LoVo (cell line): Measurements from ENCODE around the gene DYRK1A.

ENCODE experiments used
- DNase-seq: peaks from one replicate; pipeline ENCODE4 v3.0.0-alpha.2; 2016; ENCODE audit warnings: low spot score

Gene DYRK1A

DNA sequence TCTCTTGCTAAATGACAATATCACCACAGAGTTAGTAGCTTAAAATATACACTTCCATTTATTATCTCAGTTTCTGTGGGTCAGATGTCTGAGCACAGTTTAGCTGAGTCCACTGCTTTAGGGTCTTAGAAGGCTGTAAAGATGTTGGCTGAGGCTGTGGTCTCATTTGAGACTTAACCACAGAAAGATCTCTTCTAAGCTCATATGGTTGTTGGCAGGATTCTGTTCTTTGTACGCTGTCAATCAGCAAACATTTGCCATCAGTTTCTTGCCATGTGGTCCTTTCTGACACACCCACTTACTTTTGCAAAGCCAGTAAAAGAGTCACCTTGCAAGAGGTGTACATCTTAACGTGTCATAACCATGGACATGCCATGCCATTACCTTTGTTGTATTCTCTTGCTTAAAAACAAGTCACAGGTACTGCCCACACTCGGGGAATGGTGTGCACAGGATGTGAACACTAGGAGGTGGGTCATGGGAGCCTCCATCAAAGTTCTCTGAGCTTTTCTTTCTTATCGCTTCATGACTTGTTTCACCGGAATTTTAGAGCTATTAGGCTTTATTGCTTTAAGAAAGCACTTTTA is 18.7 kb downstream of the DYRK1A start:
- no peak for DNase-seq

DNA sequence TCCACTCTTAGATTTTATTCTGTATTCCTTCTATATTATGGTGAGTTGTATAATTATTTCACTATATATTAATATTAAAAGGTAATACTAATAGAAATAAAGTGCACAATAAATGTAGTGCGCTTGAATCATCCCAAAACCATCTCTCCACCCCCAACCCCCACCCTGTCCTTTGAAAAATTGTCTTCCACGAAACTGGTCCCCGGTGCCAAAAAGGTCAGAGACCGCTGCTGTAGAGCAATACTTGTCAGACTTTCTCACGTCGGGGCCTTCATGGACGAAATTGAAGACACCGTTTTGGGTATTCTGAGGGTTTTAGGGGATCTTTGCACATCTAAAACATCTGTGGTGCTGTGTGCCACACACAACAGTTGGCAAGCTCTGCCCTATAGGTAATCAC is 19.6 kb downstream of the DYRK1A start:
- DNase-seq = no peak

DNA sequence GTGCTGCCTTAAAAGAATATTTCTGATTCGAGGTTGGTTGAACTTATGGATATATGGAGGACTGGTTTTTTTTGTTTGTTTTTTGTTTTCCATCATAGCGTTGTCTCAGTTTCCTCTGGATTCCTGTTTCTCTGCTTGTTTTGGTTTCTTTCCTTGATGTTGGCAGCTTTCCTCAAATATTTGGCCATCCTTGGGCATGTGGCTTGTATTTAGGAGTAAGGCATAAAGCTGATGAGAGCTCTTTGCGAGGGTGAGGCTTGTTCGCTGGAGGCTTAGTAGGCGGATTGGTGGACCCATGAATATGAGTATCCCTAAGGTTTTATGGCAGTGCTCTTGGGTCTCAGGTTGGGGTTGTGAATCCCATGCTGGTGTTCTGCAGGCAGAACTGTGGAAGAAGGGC is 22.9 kb downstream of the DYRK1A start:
- DNase-seq = no peak

DNA sequence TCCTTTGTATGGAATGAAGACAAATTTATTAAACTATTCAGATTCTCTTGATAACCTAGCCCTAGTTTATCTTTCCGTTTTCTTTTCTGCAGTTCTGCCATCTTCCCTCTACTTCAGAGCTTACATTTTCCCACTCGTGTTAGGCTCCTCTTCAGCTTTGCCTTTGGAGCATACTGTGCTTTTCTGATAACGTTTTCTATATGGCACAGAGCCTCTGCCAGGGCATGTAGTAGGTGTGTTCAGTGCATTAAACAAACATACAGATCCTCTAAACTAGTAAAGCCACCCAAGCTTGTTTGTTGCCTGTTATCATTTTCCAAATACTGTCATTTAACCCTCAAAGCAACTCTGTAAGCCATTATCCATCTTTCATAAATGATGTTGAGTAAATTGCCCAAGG is 25.1 kb downstream of the DYRK1A start:
- DNase-seq = no peak

DNA sequence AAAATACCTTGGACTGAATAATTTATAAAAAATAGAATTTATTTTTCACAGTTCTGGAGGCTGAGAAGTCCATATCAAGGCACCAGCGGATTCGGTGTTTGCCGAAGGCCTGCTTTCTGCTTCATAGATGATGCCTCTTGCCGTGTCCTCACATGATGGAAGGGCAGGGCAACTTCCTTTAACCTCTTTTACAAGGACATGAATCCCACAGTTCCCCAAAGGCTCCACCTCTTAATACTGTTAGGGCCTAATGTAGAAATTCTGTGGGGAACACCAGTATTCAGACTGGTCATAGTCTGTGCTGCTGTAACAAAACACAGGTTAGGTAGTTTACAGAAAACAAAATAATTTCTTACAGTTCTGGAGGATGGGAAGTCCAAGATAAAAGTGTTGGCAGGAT is 25.9 kb downstream of the DYRK1A start:
- no peak for DNase-seq

DNA sequence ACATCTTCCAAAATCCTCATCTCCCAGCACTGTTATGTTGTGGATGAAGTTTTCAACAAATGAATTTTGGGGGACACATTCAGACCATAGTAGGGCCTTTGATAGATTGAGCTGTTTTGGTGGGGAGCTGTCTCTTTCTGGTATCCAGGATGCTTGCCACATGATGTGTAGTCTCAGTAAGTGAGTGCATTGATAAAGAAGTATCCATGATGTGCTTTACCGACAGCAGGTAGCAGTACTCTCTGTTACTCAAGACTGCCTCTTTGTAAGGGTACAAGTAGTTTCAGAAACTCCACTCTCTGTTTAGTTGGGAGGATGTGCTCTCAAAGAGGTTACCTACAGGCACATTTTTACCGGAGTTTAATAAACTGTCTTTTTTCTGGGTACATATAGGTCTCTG is 26.5 kb downstream of the DYRK1A start:
- DNase-seq = no peak

DNA sequence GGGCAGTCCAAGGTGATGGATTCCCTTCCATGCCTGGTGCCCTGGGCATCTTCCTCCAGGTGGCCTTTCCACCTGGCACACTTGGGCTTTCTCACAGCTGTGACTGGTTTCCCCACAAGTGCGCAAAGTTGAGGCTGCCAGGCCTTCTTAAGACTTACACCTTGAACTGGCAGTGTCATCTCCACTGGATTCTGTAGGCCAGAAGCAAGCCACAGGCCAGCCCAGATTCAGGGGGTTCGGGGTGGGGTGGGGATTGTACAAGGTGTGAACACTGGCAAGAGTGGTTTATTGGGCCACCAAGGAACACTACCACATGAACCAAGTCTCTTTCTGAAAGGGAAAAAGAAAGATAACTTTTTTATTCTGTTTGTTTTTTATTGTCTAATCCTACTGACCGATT is 27.2 kb downstream of the DYRK1A start:
- no peak for DNase-seq

DNA sequence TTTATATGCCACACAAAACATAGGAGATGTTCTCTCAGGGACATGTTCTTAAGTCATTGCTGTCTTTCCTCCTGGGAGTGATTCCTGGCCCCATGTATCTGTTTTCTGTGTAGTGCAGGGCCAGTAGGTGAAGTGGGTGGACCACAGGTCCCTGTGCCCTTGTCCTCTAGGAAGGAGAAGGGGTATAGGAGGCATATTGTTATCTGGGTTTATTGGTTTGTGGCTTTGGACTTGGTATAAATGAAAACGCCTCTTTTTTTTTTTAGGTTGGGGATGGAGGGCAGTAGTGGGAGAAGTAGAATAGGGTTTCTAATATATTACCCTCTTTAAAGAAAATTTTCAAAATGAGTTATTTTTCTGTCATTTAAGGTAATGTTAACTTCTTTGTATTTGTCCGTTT is 29.4 kb downstream of the DYRK1A start:
- no peak for DNase-seq

DNA sequence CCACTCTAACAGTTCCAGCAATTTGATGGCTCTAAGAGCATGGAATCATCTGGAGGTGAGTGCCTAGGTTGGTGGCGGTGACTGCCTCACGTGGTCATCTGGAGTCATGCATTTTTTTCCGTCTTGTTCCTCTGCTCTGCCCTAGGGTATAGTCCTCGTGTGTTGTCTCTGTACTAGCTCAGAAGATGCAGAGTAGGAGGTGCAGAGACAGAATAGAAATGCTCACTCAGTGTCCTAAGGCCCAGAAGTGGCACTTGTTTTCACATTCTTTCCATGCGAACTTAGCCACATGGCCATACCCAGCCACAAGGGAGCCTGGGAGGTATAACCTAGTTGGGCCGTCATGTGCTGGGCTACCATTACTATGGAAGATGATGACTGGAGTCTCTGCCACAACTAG is 30.3 kb downstream of the DYRK1A start:
- DNase-seq = no peak

DNA sequence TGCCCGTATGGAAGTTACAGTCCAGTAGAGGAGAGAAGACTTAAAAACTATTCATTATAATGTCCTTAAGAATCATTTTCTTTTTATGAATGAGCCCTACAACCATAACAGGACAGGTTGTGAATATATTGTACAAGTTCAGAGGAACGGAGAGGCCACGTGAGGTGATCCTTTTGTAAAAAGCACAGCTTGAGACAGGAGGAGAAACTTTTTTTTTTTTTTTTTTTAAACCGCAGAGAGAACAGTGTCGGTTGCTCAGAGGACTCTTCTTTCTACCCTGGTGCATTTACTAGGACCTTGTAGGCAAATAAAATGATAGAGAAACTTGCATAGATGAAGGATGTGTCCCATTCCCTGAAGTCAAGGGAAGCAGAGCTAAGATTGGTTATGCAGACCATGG is 32.1 kb downstream of the DYRK1A start:
- DNase-seq = no peak

DNA sequence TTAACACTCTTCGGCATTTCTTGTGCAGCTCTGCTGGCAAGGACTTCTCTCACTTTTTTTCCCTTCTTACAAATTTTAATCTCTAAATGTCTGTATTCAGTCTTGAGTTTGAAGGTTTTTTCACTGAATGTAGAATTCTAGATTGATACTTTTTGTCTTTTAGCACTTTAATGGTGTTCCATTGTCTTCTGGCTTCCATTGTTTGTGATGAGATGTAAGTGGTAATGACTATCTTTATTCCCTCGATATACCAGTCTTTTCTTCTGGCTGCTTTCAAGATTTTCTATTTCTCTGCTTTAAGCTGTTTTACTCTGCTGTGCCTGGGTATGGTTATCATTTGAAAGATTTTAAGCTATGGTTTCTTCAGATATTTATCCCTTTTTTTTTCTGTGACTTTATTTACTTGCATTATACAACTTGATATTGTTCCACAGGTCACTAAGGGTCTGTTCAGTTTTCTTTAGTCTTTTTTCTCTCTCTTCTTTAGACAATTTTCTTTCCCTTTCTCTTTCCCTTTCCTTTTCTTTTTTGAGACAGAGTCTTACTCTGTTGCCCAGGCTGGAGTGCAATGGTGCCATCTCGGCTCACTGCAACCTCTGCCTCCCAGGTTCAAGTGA is 35.8 kb downstream of the DYRK1A start:
- DNase-seq = no peak

DNA sequence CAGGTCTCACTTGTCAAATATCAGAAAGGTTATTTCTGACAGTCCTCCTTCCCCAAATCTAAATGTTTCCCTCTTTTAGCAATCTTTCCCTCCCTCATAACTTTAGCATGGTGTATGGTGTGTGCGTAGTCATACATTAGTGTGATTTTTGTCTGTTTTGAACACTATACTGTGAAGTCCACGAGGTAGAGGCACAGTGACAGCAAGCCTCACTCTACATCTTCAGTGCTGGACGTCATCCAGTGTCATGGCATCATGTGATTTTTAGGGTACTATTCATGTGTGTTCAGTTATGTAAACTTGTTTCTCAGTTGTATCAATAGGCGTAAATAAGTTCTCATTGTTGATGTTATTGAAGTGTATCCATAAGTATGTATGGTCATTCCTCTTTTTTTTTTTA is 39.1 kb downstream of the DYRK1A start:
- DNase-seq = no peak

DNA sequence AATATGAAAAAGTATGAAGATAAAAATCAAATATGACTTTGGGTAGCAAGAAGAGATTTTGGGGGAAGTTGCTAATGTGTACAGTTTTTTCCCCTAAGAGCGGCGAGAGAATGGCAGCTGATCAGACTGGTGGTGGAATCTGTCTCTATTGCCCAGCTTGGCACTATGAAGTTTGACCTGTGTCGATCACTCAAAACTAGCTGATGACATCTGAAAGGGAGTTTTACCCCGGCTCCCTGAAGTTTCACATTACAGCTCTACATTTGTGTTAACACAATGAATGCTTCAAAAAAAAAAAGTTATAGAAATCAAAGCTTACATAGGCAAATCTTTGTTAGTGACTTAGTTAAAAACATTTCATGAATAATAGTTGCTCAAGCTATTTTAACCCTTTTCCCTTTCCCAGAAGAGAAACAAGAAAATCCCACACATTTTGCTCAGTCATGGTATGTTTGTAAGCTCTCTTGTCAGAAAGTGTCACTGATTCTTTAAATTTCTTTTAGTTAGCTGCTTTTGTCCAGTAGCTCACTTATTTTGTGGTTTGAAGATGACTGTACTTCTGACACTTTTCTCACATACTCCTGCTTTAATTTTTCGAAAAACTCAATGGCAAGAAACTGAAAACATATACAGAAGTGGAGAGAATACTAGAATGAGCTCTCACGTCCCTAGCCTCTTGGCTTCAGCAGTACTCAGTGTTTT is 41.3 kb downstream of the DYRK1A start:
- DNase-seq = no peak

DNA sequence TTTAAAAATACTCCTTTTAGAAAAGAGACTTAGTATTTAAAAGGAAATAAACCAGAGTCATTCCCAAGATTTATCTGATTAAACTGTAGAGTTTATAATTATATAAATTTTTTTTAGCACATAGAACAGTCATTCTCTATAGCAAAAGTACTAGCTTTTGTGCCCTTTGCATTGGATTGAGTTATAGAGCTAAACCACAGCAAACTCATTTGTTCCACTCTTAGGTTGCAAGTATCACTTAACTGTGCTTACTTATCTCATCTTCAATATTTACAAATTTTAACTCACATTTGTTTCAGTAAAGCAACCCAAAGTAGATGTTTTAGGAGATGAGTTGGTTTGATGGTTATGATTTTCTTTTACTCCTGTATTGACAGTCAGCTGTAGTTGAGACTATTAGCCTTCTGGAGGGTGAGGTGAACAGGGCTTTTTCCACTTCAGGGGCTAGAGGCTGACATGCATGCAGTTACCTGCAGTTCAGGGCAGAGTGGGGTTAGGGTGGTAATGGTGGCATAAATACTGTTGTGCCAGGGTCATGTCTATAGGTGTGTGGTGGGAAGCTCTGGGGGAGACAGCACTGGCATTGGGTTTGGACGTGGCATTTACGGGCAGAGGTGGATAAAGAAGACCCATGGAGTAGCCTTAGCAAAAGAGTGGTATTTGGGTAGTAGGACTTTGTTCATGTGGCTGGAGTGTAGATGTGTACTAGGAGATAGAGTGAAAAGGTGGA is 42.1 kb downstream of the DYRK1A start:
- no peak for DNase-seq

DNA sequence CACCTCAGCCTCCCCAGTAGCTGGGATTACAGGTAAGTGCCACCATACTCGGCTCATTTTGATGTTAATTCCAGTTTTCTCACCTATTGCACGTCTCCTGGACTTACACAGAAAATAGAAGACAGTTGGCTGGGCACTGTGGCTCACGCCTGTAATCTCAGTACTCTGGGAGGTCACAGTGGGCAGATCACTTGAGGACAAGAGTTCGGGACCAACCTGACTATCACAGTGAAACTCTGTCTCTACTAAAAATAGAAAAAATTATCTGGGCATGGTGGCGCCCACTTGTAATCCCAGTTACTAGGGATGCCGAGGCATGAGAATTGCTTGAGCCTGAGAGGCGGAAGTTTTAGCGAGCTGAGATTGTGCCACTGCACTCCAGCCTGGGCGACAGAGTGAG is 44.1 kb downstream of the DYRK1A start:
- DNase-seq = no peak

DNA sequence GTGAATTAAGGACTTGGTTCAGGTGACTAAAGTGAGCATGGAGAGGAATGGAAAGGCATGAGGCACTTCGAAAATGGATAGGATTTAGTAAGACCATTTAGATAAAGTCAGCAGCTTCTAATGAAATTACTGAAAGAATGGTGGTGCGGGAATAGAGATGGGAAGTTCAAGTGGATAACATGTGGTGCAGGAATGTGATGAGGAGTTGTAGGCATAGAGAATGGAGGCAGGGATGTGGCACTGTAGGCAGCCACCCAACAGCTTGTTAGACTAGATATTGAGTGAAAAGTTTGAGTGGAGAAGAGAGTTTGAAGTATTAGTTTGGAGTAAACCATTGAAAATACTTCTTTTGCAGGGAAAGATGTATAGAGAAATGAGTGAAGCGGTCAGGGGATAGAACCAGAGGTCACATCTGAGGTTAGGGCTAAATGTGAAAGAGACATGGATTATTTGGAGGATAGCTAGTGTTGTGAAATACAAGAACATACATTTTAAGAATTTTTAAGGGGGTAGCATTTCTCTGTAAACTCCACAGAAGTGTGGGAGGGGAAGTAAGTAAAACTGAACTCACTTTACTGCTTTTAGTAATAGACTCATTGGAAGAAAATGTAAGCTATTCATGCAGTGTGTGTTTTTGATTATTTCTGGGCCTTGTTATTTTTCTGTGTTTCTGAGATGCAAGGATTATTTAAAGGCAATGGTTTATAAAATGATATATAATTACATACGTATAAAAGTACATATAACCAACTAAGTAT is 46.2 kb downstream of the DYRK1A start:
- DNase-seq = no peak

DNA sequence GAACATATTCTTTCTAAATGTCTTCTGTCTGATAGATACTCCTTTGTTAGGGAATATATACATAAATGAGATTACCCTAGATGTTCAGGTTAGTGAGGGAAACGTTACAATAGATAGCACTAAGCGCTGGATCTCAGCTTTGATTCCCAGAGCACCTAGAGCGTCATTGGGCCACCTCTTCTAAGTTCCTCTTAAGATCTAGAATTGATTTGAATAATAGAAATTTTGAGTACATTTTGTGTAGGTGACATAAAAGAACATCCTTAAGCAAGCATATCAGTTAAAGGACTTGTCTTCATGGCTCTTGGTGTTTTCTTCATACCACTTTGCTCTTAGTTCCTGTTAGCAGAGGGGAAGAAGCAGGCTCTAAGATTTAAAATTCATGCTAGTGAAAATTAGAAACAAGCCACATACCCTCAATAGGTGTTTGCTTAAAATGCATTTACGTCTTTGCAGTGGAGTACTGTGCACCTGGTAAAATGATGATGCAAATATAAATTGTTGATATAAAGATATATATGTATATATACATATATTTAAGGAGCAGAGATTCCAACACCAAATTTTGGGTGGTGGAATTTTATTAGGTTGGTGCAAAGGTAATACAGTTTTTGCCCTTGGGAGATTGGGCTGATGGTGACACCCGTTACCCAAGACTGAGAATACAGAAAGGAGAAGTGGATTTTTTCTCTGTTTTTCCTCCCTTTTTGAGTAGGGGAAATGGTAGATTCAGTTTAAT is 47.1 kb downstream of the DYRK1A start:
- no peak for DNase-seq

DNA sequence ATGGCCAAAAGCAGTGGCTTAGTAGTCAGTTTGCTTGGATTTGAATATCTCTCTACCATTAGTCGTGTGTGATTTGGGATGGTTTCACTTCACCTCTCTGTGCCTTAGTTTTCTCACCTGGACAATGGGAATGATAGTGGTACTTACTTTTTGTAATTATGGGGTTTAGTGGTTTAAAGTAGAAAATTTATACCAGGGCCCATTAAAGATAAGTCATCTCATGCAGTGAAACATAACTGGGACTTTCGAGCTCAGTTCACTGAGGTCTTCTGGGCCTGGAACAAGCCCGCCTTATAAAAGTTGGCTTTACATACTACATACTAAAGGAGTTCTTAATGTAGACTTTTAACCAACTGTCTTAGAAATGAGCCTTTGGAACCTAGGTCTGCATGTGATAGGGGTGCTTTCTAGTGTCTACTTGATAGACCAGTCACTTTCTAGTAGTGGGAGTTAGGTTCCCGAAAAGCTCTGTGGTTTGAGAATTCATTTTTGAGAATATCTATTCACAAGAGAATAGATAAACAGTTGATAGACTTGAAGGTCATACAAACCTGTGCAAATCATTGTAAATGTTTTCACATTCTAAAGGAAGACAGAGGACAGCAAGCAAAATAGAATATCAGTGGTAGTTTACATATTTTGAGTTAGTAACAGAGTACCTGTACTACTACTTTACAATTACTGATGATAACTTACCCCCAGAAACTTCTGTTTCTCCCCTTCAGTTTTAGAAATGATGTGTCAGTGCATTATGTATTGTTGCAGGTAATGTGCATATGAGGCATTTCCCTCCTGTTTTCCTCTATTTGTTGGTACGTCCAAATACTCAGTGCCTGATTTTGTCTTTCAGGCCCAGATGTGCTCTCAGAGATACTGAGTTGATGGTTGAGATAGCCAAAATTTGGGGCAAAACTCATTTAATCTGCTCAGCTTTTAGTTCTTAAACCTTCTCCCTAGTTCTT is 48.0 kb downstream of the DYRK1A start:
- DNase-seq = no peak

DNA sequence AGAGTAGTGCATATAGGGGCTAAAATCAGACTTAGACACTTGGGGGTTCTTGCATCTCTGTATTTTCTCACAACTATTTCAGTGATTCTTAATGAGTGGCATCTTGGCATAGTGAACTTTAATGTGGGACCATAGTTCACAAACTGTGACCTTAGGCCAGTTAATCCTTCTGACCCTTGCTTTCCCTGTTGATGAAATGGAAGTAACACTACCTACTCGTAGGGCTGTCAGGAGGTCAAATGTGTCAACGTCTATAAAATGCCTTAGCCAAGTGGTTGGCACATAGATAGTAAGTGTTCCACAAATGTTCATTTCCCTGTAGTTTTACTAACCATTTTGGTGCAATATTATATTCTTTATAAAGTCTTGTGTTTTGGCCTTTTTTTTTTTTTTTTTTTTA is 49.4 kb downstream of the DYRK1A start:
- DNase-seq = no peak

DNA sequence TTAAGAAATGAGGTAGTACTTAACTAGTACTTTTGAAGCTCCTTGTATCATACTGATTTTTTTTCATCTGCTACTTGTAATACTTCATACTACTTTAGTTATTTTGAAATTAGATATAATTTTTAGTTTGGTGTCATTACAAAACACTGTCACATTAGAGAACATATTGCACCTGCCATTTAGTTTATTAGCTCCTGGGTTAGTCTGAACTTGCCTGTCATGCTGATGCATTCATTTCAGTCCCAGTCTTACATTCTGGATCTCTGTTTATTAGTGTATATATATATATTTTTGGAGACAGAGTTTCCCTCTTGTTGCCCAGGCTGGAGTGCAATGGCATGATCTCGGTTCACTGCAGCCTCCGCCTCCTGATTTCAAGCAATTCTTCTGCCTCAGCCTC is 50.3 kb downstream of the DYRK1A start:
- no peak for DNase-seq
